22Rv1 (cell line): ENCODE results near the gene JADE2.

Experiments
- H3K27ac ChIP-seq: fragments of 450-650 bp; 2 replicates; pipeline ENCODE4 v1.5.1; 2017
- CTCF ChIP-seq: fragments of 450-650 bp; IDR thresholded peaks from 2 replicates; pipeline ENCODE4 v1.5.1; 2017; ENCODE audit warnings: mild to moderate bottlenecking
- ZFX ChIP-seq: fragments of 450-650 bp; IDR thresholded peaks from 2 replicates; pipeline ENCODE4 v1.6.1; 2017; ENCODE audit warnings: antibody characterized with exemption, borderline replicate concordance

The JADE2 gene

GRCh38 chr5:134614450-134615085, 89.1 kb downstream of the JADE2 start:
- TF ChIP-seq ZFX: no peak
- H3K27ac ChIP-seq: peak overlapping the region; percentile 61

- TF ChIP-seq CTCF: no peak
- TF ChIP-seq ZFX: no peak
- no peak overlapping the region for H3K27ac ChIP-seq
These were observed 95.2 kb downstream of the JADE2 start for GRCh38 chr5:134620634-134621033.

GRCh38 chr5:134625559-134625958, 100.1 kb downstream of the JADE2 start:
- TF ChIP-seq ZFX: no peak
- TF ChIP-seq CTCF: no peak

GRCh38 chr5:134626369-134627014, 101.0 kb downstream of the JADE2 start:
- H3K27ac ChIP-seq: peak overlapping the region; percentile 82
- TF ChIP-seq CTCF (no peak), ZFX (no peak)

More at GRCh38 chr5:134625559-134625958, 100.1 kb downstream of the JADE2 start:
- peak overlapping the region; percentile 82 for H3K27ac ChIP-seq
